Measurements from ENCODE around the gene VWA5A. TPM values are rescaled to one million over a fixed set of nuclear protein-coding genes. Genes with fewer than 3 reads are reported as not detected.

Gene VWA5A
- total RNA-seq (18.7 and 22.3 TPM in 2 replicates), polyA plus RNA-seq (11.9 and 17.0 TPM in 2 replicates), polyA minus RNA-seq (ENCODE audit: low replicate concordance) (6.8 and 8.6 TPM in 2 replicates)
- polyA plus RNA-seq (2012), result 7.9 and 10.2 TPM in 2 replicates

- H3K79me2 ChIP-seq (ENCODE audit: control insufficient read depth, insufficient read depth, low read length), result no peaks in the 10 kb centered on the region
- peak within 1 kb of the TSS; percentile 63 to 92 (median 72) for H3K4me3 ChIP-seq (replicated peaks in 1 of 4; ENCODE audit: control extremely low read depth in 1 of 4, insufficient read depth in 1 of 4, low read depth in 3 of 4, low read length in 4 of 4)
These were observed at the start of gene VWA5A for GRCh38 chr11:124114942-124115781. Gene VWA5A, plus strand, starts transcription at chr11:124115450. Its CDS starts 2,062 bp downstream, at chr11:124117512.

GRCh38 chr11:124068601-124069110 is 46.6 kb upstream of the VWA5A start:
- Histone ChIP-seq H3K9me3 (ENCODE audit: control insufficient read depth, insufficient read depth, low read depth, low read length) (no peaks in the 10 kb centered on the region), H2AFZ (ENCODE audit: low read length) (no peak overlapping the region), H3K4me3 (replicated peaks in 1 of 4; ENCODE audit: control extremely low read depth in 1 of 4, insufficient read depth in 1 of 4, low read depth in 3 of 4, low read length in 4 of 4) (no peak overlapping the region), H3K27me3 (ENCODE audit: control insufficient read depth, insufficient read depth, low read length) (no peaks in the 10 kb centered on the region), H3K79me2 (ENCODE audit: control insufficient read depth, insufficient read depth, low read length) (no peaks in the 10 kb centered on the region), H3K4me1 (ENCODE audit: control insufficient read depth, extremely low read depth, insufficient read depth, low read length) (no peaks in the 10 kb centered on the region), H4K20me1 (ENCODE audit: control insufficient read depth, extremely low read depth, insufficient read depth, low read length) (no peaks in the 10 kb centered on the region), H3K9ac (ENCODE audit: insufficient read depth, low read length) (no peak overlapping the region), H3K36me3 (ENCODE audit: control insufficient read depth, insufficient read depth, low read length) (no peaks in the 10 kb centered on the region), H3K4me2 (ENCODE audit: extremely low read depth, insufficient read depth, low read length) (no peak overlapping the region), H3K27ac (ENCODE audit: insufficient read depth, low read length) (no peak overlapping the region)
- TF ChIP-seq CTCF (conservative IDR thresholded peaks at IDR 0.05 in 1 of 2, IDR thresholded peaks at IDR 0.05 in 1 of 2; ENCODE audit: low read depth in 1 of 2, low read length in 2 of 2) (no peak), EZH2 (IDR thresholded peaks at IDR 0.05; ENCODE audit: low read length, missing control alignments) (no peak)
- no peak for DNase-seq (ENCODE audit: low read depth in 2 of 2)

More at GRCh38 chr11:124114942-124115781, at the start of gene VWA5A:
- Histone ChIP-seq H3K36me3 (ENCODE audit: control insufficient read depth, insufficient read depth, low read length) (no peaks in the 10 kb centered on the region), H4K20me1 (ENCODE audit: control insufficient read depth, extremely low read depth, insufficient read depth, low read length) (no peaks in the 10 kb centered on the region), H3K9ac (ENCODE audit: insufficient read depth, low read length) (peak within 1 kb of the TSS; percentile 3), H3K9me3 (ENCODE audit: control insufficient read depth, insufficient read depth, low read depth, low read length) (no peaks in the 10 kb centered on the region), H3K4me2 (ENCODE audit: extremely low read depth, insufficient read depth, low read length) (peak within 1 kb of the TSS; percentile 94), H2AFZ (ENCODE audit: low read length) (peak within 1 kb of the TSS; percentile 82), H3K27ac (ENCODE audit: insufficient read depth, low read length) (peak within 1 kb of the TSS; percentile 40), H3K27me3 (ENCODE audit: control insufficient read depth, insufficient read depth, low read length) (no peaks in the 10 kb centered on the region), H3K4me1 (ENCODE audit: control insufficient read depth, extremely low read depth, insufficient read depth, low read length) (peaks cover 2% of the 10 kb centered on the region)
- no peak for TF ChIP-seq CTCF (conservative IDR thresholded peaks at IDR 0.05 in 1 of 2, IDR thresholded peaks at IDR 0.05 in 1 of 2; ENCODE audit: low read depth in 1 of 2, low read length in 2 of 2)
- TF ChIP-seq EZH2 (IDR thresholded peaks at IDR 0.05; ENCODE audit: low read length, missing control alignments), result no peak
- DNase-seq (ENCODE audit: low read depth in 2 of 2), result peak; percentile 89 to 91

All from fibroblast of lung (primary cell).